ENCODE results near the gene SPDYE4. TPM values are rescaled to one million over a fixed set of nuclear protein-coding genes. Genes with fewer than 3 reads are reported as not detected.

The SPDYE4 gene
- polyA plus RNA-seq, 1 of the 3 experiments (the other 2 are of a cell fraction): not detected

DNA sequence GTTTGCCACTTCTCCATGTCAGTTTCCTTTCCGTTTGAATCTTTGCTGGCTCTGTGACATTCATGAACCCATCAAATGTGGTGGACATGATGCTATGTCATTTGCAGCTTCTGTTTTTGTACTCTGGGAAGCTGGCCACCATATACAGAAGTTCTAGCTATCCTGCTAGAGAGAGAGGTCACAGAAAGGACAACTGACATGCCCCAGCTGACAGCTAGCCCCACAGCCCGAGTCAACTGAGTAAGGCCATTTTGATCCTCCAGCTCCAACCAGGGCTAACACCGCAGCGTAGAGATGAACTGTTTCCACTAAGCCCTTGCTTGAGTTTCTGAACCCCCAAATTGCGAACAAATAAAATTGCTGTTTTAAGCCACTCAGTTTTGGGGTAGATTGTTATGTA is 47.5 kb downstream of the SPDYE4 start:
- no peak overlapping the region for H3K27ac ChIP-seq (ENCODE audit: low read depth in 2 of 2, low read length in 1 of 2)
- H3K4me3 ChIP-seq (ENCODE audit: low read depth in 2 of 2, low read length in 1 of 2): no peak overlapping the region
- no peak overlapping the region for H3K4me2 ChIP-seq
- 84% methylated on average over 5 of the region's 5 CpGs for WGBS (ENCODE audit: low lambda C conversion rate)
- H3K36me3 ChIP-seq (replicated peaks in 1 of 2; ENCODE audit: control insufficient read depth in 1 of 2, insufficient read depth in 2 of 2, low read length in 1 of 2): no peaks in the 10 kb centered on the region
- H3K9ac ChIP-seq: no peak overlapping the region
- H3F3A ChIP-seq (replicated peaks; ENCODE audit: insufficient read depth): no peaks in the 10 kb centered on the region
- H3K9me2 ChIP-seq: no peaks in the 10 kb centered on the region
- no peaks in the 10 kb centered on the region; the same call in 1 of the 2 replicates for H3K27me3 ChIP-seq (ENCODE audit: insufficient read depth)
- H2AFZ ChIP-seq (ENCODE audit: low read depth): no peak overlapping the region
- no peak for TF ChIP-seq MEF2A (IDR thresholded peaks at IDR 0.05; ENCODE audit: borderline replicate concordance, low read depth)
- TF ChIP-seq TEAD4 (IDR thresholded peaks at IDR 0.05; ENCODE audit: borderline replicate concordance, insufficient read depth): no peak
- TF ChIP-seq POLR2AphosphoS5 (IDR thresholded peaks at IDR 0.05; ENCODE audit: low read depth, low read length): no peak
- TF ChIP-seq, protein P1, sequence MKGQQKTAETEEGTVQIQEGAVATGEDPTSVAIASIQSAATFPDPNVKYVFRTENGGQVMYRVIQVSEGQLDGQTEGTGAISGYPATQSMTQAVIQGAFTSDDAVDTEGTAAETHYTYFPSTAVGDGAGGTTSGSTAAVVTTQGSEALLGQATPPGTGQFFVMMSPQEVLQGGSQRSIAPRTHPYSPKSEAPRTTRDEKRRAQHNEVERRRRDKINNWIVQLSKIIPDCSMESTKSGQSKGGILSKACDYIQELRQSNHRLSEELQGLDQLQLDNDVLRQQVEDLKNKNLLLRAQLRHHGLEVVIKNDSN (IDR thresholded peaks at IDR 0.05; ENCODE audit: borderline replicate concordance, low read depth): no peak
- TF ChIP-seq, protein P2, sequence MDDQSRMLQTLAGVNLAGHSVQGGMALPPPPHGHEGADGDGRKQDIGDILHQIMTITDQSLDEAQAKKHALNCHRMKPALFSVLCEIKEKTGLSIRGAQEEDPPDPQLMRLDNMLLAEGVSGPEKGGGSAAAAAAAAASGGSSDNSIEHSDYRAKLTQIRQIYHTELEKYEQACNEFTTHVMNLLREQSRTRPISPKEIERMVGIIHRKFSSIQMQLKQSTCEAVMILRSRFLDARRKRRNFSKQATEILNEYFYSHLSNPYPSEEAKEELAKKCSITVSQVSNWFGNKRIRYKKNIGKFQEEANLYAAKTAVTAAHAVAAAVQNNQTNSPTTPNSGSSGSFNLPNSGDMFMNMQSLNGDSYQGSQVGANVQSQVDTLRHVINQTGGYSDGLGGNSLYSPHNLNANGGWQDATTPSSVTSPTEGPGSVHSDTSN (IDR thresholded peaks at IDR 0.05): no peak
- TF ChIP-seq, protein P3, sequence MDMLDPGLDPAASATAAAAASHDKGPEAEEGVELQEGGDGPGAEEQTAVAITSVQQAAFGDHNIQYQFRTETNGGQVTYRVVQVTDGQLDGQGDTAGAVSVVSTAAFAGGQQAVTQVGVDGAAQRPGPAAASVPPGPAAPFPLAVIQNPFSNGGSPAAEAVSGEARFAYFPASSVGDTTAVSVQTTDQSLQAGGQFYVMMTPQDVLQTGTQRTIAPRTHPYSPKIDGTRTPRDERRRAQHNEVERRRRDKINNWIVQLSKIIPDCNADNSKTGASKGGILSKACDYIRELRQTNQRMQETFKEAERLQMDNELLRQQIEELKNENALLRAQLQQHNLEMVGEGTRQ (IDR thresholded peaks at IDR 0.05; ENCODE audit: borderline replicate concordance, low read depth, low read length): no peak
- TF ChIP-seq, protein P4, sequence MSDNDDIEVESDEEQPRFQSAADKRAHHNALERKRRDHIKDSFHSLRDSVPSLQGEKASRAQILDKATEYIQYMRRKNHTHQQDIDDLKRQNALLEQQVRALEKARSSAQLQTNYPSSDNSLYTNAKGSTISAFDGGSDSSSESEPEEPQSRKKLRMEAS (IDR thresholded peaks at IDR 0.05; ENCODE audit: low read depth): no peak
- TF ChIP-seq, protein P5, sequence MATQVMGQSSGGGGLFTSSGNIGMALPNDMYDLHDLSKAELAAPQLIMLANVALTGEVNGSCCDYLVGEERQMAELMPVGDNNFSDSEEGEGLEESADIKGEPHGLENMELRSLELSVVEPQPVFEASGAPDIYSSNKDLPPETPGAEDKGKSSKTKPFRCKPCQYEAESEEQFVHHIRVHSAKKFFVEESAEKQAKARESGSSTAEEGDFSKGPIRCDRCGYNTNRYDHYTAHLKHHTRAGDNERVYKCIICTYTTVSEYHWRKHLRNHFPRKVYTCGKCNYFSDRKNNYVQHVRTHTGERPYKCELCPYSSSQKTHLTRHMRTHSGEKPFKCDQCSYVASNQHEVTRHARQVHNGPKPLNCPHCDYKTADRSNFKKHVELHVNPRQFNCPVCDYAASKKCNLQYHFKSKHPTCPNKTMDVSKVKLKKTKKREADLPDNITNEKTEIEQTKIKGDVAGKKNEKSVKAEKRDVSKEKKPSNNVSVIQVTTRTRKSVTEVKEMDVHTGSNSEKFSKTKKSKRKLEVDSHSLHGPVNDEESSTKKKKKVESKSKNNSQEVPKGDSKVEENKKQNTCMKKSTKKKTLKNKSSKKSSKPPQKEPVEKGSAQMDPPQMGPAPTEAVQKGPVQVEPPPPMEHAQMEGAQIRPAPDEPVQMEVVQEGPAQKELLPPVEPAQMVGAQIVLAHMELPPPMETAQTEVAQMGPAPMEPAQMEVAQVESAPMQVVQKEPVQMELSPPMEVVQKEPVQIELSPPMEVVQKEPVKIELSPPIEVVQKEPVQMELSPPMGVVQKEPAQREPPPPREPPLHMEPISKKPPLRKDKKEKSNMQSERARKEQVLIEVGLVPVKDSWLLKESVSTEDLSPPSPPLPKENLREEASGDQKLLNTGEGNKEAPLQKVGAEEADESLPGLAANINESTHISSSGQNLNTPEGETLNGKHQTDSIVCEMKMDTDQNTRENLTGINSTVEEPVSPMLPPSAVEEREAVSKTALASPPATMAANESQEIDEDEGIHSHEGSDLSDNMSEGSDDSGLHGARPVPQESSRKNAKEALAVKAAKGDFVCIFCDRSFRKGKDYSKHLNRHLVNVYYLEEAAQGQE (IDR thresholded peaks at IDR 0.05; ENCODE audit: low read depth, low read length): no peak
- no peak for TF ChIP-seq SMC3 (IDR thresholded peaks at IDR 0.05; ENCODE audit: low read depth, low read length)
- no peaks in the 10 kb centered on the region for H3K9me3 ChIP-seq
- H4K20me1 ChIP-seq (ENCODE audit: insufficient read depth): no peaks in the 10 kb centered on the region
- H3K4me1 ChIP-seq (ENCODE audit: control insufficient read depth in 1 of 2, insufficient read depth in 2 of 2, low read depth in 1 of 2, low read length in 1 of 2): peaks cover 0 to 9% of the 10 kb centered on the region in 2 experiments; a peak in 1 of 4 replicates
- DNase-seq: no peak
- CTCF ChIA-PET: interaction anchor here (1.0 kb wide), 1 partner anchor 327 kb away, joined by 4 read pairs; no protein-coding TSS in a partner anchor
- no peaks in the 10 kb centered on the region for H3K79me2 ChIP-seq (ENCODE audit: insufficient read depth)
- POLR2A ChIA-PET: no interaction called here
